ENCODE results near the gene TVP23B. TPM values are rescaled to one million over a fixed set of nuclear protein-coding genes. Genes with fewer than 3 reads are reported as not detected.
A peak's percentile ranks its signal among the peaks of the same experiment; 100 is the strongest.

Gene TVP23B
- total RNA-seq, 4 donors from 2014 or later = 14.0 to 48.5 (median 31.1) TPM

GRCh38 chr17:18854956-18855355, 74.0 kb downstream of the TVP23B start:
- no peak overlapping the region for H3K4me3 ChIP-seq
- TF ChIP-seq CTCF (IDR thresholded peaks at IDR 0.05) (no peak), POLR2A (IDR thresholded peaks at IDR 0.05) (no peak)
- no peak for DNase-seq
- no peaks in the 10 kb centered on the region for H3K36me3 ChIP-seq
- H3K27ac ChIP-seq = no peak overlapping the region
- peaks cover 0 to 31% (median 8%) of the 10 kb centered on the region in 4 donors for H3K4me1 ChIP-seq
- H3K9me3 ChIP-seq = no peaks in the 10 kb centered on the region
- H3K27me3 ChIP-seq = no peaks in the 10 kb centered on the region

- Histone ChIP-seq H3K4me3 (peak overlapping the region; percentile 43 to 62 (median 52)), H3K27ac (peak overlapping the region; percentile 73 to 82 (median 78)), H3K36me3 (no peaks in the 10 kb centered on the region), H3K27me3 (no peaks in the 10 kb centered on the region), H3K4me1 (peaks cover 0 to 31% (median 8%) of the 10 kb centered on the region in 4 donors), H3K9me3 (no peaks in the 10 kb centered on the region)
- peak; percentile 85 to 97 (median 93) for DNase-seq
- TF ChIP-seq CTCF (IDR thresholded peaks at IDR 0.05) (no peak), POLR2A (IDR thresholded peaks at IDR 0.05) (peak; percentile 39 to 72)
These were observed 75.0 kb downstream of the TVP23B start for GRCh38 chr17:18855831-18856569.

Other genes with a start within 250 kb of the TVP23B start
- gene TBC1D28, start 136.8 kb upstream of the TVP23B start, total RNA-seq = not detected
- gene FOXO3B, start 98.9 kb upstream of the TVP23B start, total RNA-seq = 10 to 100 TPM in 1 of 4 donors, 1 to 10 TPM in 3; 2.5 to 14.0 (median 5.5) TPM
- under 1 TPM in 1 of 4 donors, not detected in 3; 0.83 TPM for gene FBXW10, start 37.1 kb upstream of the TVP23B start, total RNA-seq
- gene PRPSAP2, start 76.9 kb downstream of the TVP23B start, total RNA-seq = 10 to 100 TPM; 20.0 to 48.7 (median 35.0) TPM
- not detected for gene SLC5A10, start 171.0 kb downstream of the TVP23B start, total RNA-seq
- gene FAM83G, start 223.6 kb downstream of the TVP23B start, total RNA-seq = 10 to 100 TPM in 3 of 4 donors, 1 to 10 TPM in 1; 9.9 to 48.4 (median 37.4) TPM